Endodermal cell (in vitro differentiated cells): Measurements from ENCODE around the gene PAX9. TPM values are rescaled to one million over a fixed set of nuclear protein-coding genes. Genes with fewer than 3 reads are reported as not detected.
"Not testable (repeated sequence)": the region's sequence is repeated elsewhere in the genome, so short reads cannot be mapped to it uniquely, and the experiment has no call there.

Experiments used
- DNase-seq: peaks from one replicate; pipeline ENCODE4 v3.0.0-alpha.2; 2017
- H3K27ac ChIP-seq: 2 replicates; pipeline ENCODE4 v1.5.1; 2013; ENCODE audit warnings: mild to moderate bottlenecking, low read depth, low read length, moderate library complexity
- H3K27me3 ChIP-seq: 2 replicates; pipeline ENCODE4 v1.6.1; 2013; ENCODE audit warnings: mild to moderate bottlenecking, low read length, moderate library complexity; ENCODE audit not compliant: insufficient read depth, control insufficient read depth, poor library complexity, severe bottlenecking
- H3K36me3 ChIP-seq: 2 replicates; pipeline ENCODE4 v1.7.0; 2013; ENCODE audit warnings: mild to moderate bottlenecking, low read length, moderate library complexity; ENCODE audit not compliant: control insufficient read depth, insufficient read depth
- H3K4me1 ChIP-seq: one replicate; pipeline ENCODE4 v1.7.0; 2013; ENCODE audit warnings: low read length; ENCODE audit not compliant: control insufficient read depth, insufficient read depth
- H3K4me3 ChIP-seq: 2 replicates; pipeline ENCODE4 v1.5.1; 2013; ENCODE audit warnings: mild to moderate bottlenecking, low read length, moderate library complexity
- H3K9ac ChIP-seq: 2 replicates; pipeline ENCODE4 v1.6.1; 2013; ENCODE audit warnings: mild to moderate bottlenecking, low read length, moderate library complexity; ENCODE audit not compliant: poor library complexity, severe bottlenecking; ENCODE audit errors: extremely low read depth
- H3K9me3 ChIP-seq: 2 replicates; pipeline ENCODE4 v1.6.1; 2013; ENCODE audit warnings: mild to moderate bottlenecking, low read length, moderate library complexity; ENCODE audit not compliant: control insufficient read depth
- H3K27ac Mint-ChIP-seq: 2 replicates; pipeline ENCODE4 v1.8.0; 2020; ENCODE audit warnings: mixed read lengths
- H3K27me3 Mint-ChIP-seq: 2 replicates; pipeline ENCODE4 v1.8.0; 2021; ENCODE audit warnings: mild to moderate bottlenecking, mixed read lengths; ENCODE audit not compliant: insufficient read depth
- H3K36me3 Mint-ChIP-seq: 2 replicates; pipeline ENCODE4 v1.8.0; 2020; ENCODE audit warnings: low read depth, mixed read lengths
- H3K4me1 Mint-ChIP-seq: 2 replicates; pipeline ENCODE4 v1.8.0; 2020; ENCODE audit warnings: mixed read lengths
- H3K4me3 Mint-ChIP-seq: 2 replicates; pipeline ENCODE4 v1.8.0; 2020; ENCODE audit warnings: mild to moderate bottlenecking, moderate library complexity, mixed read lengths
- H3K9me3 Mint-ChIP-seq: 2 replicates; pipeline ENCODE4 v1.8.0; 2020; ENCODE audit warnings: mild to moderate bottlenecking, mixed read lengths
- CTCF ChIP-seq: fragments of 200-600 bp; sonication (generic); conservative IDR thresholded peaks from 2 replicates; pipeline ENCODE4 v1.5.0; 2021; ENCODE audit warnings: antibody characterized with exemption, mild to moderate bottlenecking
- WGBS, 2 experiments: methylation state at CpG; one replicate each; pipeline versions ENCODE4 v1.1.5 to v1.1.7; 2013; ENCODE audit warnings: missing lambda C conversion rate in 2 of 2, mixed read lengths in 1 of 2; ENCODE audit not compliant: insufficient coverage in 1 of 2, insufficient read length in 1 of 2; 5-methylcytosine and 5-hydroxymethylcytosine counted together
- total RNA-seq, 2 donors: library from RNA; stranded (reverse); fragmentation: NEBNext Ultra II Directional in 1 of 2; extraction: Animal tissue kit (Norgen Biotek cat#: 25700) in 1 of 2; gene quantifications; 2 replicates in 1 of 2; 3 replicates in 1 of 2; pipeline ENCODE4 v1.2.1, GENCODE V29; 2021

PAX9 gene
- total RNA-seq, 2 donors from 2014 or later = 0.22 to 0.35 TPM

GRCh38 chr14:36683083-36683724, 21.5 kb downstream of the PAX9 start:
- TF ChIP-seq CTCF = no peak
- no peak overlapping the region for H3K9ac ChIP-seq
- H3K9me3 ChIP-seq = no peaks in the 10 kb centered on the region
- no peaks in the 10 kb centered on the region for H3K9me3 Mint-ChIP-seq
- no peaks in the 10 kb centered on the region for H3K36me3 Mint-ChIP-seq
- WGBS, 2 experiments = 79 to 80% methylated on average over 3 to 9 of the region's 9 CpGs
- H3K27ac ChIP-seq = no peak overlapping the region
- H3K27ac Mint-ChIP-seq = peak overlapping the region; percentile 54
- DNase-seq = peak; percentile 60
- H3K27me3 ChIP-seq = no peaks in the 10 kb centered on the region
- H3K4me3 ChIP-seq = no peak overlapping the region
- peaks cover 41% of the 10 kb centered on the region for H3K4me1 Mint-ChIP-seq
- no peak overlapping the region for H3K4me3 Mint-ChIP-seq
- H3K27me3 Mint-ChIP-seq = no peaks in the 10 kb centered on the region
- no peaks in the 10 kb centered on the region for H3K36me3 ChIP-seq
- peaks cover 2% of the 10 kb centered on the region for H3K4me1 ChIP-seq

DNA sequence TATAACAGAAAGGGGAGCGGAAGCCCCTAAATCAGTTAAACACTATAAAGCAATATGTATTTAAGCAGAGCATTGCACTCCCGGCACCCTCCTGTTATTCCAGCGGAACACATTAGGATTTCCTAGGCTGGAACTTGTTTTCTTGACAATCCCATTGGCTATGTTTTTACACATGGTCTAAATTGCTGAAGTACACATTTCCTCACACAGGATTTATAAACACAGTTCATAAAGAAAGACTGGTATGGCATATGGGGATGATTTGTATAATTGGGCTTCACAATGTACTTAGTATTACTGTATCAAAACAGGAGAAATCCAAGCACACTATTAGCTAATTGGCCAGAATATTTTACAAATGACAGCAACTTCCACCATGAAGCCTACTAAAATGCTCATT, 23.3 kb downstream of the PAX9 start:
- Histone ChIP-seq H3K9ac (no peak overlapping the region), H3K4me1 (peaks cover 2% of the 10 kb centered on the region), H3K27ac (no peak overlapping the region), H3K4me3 (no peak overlapping the region), H3K36me3 (no peaks in the 10 kb centered on the region), H3K9me3 (no peaks in the 10 kb centered on the region), H3K27me3 (no peaks in the 10 kb centered on the region)
- DNase-seq = no peak
- 96% methylated on average over 3 of the region's 3 CpGs; no CpG with 5 or more reads in 1 of the 2 experiments for WGBS, 2 experiments
- Mint-ChIP-seq H3K9me3 (no peaks in the 10 kb centered on the region), H3K36me3 (no peaks in the 10 kb centered on the region), H3K4me3 (no peak overlapping the region), H3K4me1 (peaks cover 41% of the 10 kb centered on the region), H3K27me3 (peaks cover 2% of the 10 kb centered on the region), H3K27ac (no peak overlapping the region)
- no peak for TF ChIP-seq CTCF

- Mint-ChIP-seq H3K4me1 (peaks cover 7% of the 10 kb centered on the region), H3K27me3 (peaks cover 5% of the 10 kb centered on the region), H3K9me3 (peaks cover 4% of the 10 kb centered on the region), H3K36me3 (no peaks in the 10 kb centered on the region), H3K27ac (no peak overlapping the region), H3K4me3 (no peak overlapping the region)
- H3K27ac ChIP-seq = no peak overlapping the region
- no peak for TF ChIP-seq CTCF
- DNase-seq = no peak
- no peaks in the 10 kb centered on the region for H3K9me3 ChIP-seq
- H3K4me1 ChIP-seq = no peaks in the 10 kb centered on the region
- 50 to 75% methylated on average over 1 of the region's 1 CpG for WGBS, 2 experiments
- H3K9ac ChIP-seq = no peak overlapping the region
- H3K36me3 ChIP-seq = no peaks in the 10 kb centered on the region
- H3K4me3 ChIP-seq = no peak overlapping the region
- no peaks in the 10 kb centered on the region for H3K27me3 ChIP-seq
Measured at GRCh38 chr14:36690311-36691040, 28.8 kb downstream of the PAX9 start.

GRCh38 chr14:36699420-36699819, 37.8 kb downstream of the PAX9 start:
- H3K4me1 ChIP-seq, H3K9me3 Mint-ChIP-seq, H3K27ac Mint-ChIP-seq, H3K36me3 ChIP-seq, H3K27me3 ChIP-seq, H3K4me3 Mint-ChIP-seq, H3K4me3 ChIP-seq, H3K4me1 Mint-ChIP-seq, H3K9me3 ChIP-seq, H3K27ac ChIP-seq, H3K9ac ChIP-seq, H3K36me3 Mint-ChIP-seq: not testable (repeated sequence)
- peak; percentile 70 for DNase-seq
- H3K27me3 Mint-ChIP-seq = peaks cover 17% of the 10 kb centered on the region
- WGBS, 2 experiments = 63 to 77% methylated on average over 6 to 7 of the region's 7 CpGs
